Duodenal mucosa (tissue), 2 donors: ENCODE data around the gene SPDYE8.
"Not testable (repeated sequence)": the region's sequence is repeated elsewhere in the genome, so short reads cannot be mapped to it uniquely, and the experiment has no call there.

Experiments used
- H3K27ac ChIP-seq: one replicate; pipeline ENCODE4 v1.7.0; 2013; ENCODE audit warnings: low read depth, low read length
- H3K27me3 ChIP-seq, 2 donors: one replicate each; pipeline ENCODE4 v1.7.0; 2013; ENCODE audit warnings: low read length in 2 of 2, control low read depth in 1 of 2; ENCODE audit not compliant: insufficient read depth in 2 of 2, control insufficient read depth in 1 of 2
- H3K36me3 ChIP-seq, 2 donors: one replicate each; pipeline ENCODE4 v1.7.0; 2013; ENCODE audit warnings: low read length in 2 of 2, control low read depth in 1 of 2; ENCODE audit not compliant: insufficient read depth in 2 of 2, control insufficient read depth in 1 of 2
- H3K4me1 ChIP-seq, 2 donors: one replicate each; pipeline ENCODE4 v1.7.0; 2013; ENCODE audit warnings: low read length in 2 of 2, control low read depth in 1 of 2; ENCODE audit not compliant: insufficient read depth in 2 of 2, control insufficient read depth in 1 of 2
- H3K4me3 ChIP-seq, 2 donors: one replicate each; pipeline ENCODE4 v1.7.0; 2013; ENCODE audit warnings: low read length in 2 of 2, low read depth in 1 of 2
- H3K9ac ChIP-seq, 2 donors: one replicate each; pipeline ENCODE4 v1.7.0; 2013; ENCODE audit warnings: low read length in 2 of 2, low read depth in 1 of 2
- H3K9me3 ChIP-seq, 2 donors: one replicate each; pipeline ENCODE4 v1.7.0; 2013; ENCODE audit warnings: low read length in 2 of 2, control low read depth in 1 of 2; ENCODE audit not compliant: control insufficient read depth in 1 of 2

The SPDYE8 gene

DNA sequence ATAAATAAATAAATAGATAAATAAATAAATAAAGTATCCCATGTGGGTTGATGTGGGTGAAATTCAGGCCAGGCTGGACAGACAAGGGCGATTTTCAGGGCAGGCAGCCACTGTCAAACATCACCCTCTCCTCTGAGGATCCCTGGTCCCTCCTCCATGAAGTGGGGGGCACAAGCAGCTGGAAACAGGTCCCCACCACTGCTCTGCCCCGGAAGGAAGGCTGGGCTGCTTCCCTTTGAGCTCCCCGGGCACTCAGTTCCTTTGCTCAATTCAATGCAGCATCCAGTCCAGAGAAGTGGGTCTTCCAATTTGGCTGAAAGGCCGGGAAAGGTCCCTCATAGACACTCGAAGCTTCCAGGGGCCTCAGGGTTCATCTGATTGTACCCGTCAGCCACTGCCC lies 49.2 kb downstream of the SPDYE8 start:
- not testable (repeated sequence) for H3K36me3 ChIP-seq, H3K9me3 ChIP-seq, H3K4me1 ChIP-seq, H3K27me3 ChIP-seq, H3K27ac ChIP-seq, H3K4me3 ChIP-seq, H3K9ac ChIP-seq

DNA sequence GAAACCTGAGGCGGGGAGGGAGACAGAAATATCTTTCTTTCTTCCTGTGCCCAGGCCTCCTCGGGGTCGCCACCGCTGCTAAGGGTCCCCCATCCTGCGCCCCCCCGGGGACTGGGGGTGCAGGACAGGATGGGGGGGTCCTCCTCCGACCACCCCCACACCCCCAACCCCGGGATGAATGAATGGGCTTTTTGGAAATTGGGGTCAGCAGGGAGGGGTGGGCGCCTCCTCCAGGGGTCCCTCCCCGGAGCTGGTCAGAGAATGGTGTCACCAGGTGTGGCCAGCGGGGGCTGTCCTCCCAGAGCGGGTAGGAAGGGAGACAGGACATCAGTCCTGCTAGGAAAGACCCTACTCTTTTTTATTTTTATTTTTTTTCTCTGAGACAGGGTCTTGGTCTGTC lies 53.1 kb downstream of the SPDYE8 start:
- H3K4me3 ChIP-seq, H3K4me1 ChIP-seq, H3K9ac ChIP-seq, H3K36me3 ChIP-seq, H3K9me3 ChIP-seq, H3K27ac ChIP-seq, H3K27me3 ChIP-seq: not testable (repeated sequence)

DNA sequence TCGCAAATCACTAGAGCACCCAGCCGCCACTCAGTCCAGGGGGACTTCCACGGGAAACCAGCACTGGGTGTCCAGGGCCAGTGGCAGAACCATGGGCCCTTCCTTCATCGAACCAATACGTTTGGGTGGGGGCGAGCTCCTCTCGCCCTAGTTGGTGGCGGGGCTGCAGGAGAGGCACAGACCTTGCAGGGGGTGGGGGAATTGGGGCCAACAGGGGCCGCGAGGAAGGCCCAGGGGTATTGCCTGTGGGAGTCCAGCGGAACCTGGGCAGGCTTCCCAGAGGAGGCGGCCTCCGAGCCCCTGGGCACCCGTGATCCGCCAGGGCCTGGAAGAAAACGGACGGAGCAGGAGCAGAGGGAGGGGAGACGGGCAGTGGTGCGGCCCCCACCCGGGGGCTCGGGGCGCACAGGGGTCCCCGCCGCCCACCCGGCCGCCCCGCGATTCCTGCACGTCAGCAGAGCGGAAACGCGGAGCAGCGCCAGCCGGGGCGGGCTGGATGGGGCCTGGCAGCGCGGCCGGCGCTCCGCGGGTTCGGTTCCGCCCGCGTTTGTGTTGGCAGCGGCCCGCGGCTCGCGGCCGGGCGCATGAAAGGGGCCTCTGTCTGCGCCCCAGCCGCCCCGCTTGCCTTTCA lies 53.8 kb downstream of the SPDYE8 start:
- H3K4me3 ChIP-seq, H3K4me1 ChIP-seq, H3K9ac ChIP-seq, H3K27me3 ChIP-seq, H3K36me3 ChIP-seq, H3K27ac ChIP-seq, H3K9me3 ChIP-seq: not testable (repeated sequence)

DNA sequence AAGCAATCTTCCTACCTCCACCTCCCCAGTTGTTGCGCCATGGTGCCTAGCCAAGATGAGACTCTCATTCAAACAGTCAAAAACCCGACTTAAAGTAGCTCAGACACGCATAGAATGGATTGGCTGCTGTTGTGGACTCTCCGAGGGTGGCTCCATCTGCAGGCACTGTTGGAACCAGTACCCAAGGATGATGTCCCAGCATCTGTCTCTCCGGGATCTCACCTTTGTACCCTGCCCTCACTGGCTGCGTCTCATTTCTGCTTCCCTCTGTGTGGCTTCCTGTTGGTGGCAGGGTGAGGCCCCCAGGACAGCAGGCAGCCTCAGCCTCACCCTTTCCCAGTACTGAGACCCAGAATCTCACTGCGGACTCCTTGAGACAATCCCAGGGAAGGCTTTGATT lies 54.8 kb downstream of the SPDYE8 start:
- not testable (repeated sequence) for H3K27me3 ChIP-seq, H3K27ac ChIP-seq, H3K4me3 ChIP-seq, H3K9ac ChIP-seq, H3K9me3 ChIP-seq, H3K36me3 ChIP-seq, H3K4me1 ChIP-seq

DNA sequence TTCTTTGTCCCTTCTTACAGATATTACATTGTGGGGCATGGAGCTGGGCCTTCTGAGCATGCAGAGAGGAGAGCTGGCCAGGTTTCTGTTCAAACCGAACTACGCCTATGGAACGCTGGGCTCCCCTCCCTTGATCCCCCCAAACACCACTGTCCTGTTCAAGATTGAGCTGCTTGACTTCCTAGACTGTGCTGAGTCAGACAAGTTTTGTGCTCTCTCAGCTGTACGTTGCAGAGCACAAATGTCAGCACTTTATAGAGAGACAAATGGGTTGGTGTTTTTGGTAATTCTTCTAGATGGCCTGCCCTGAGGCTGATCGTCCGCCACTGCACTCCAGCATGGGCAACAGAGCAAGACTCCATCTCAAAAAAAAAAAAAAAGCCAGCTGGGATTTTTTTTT lies 58.1 kb downstream of the SPDYE8 start:
- H3K9me3 ChIP-seq, H3K36me3 ChIP-seq, H3K9ac ChIP-seq, H3K4me3 ChIP-seq, H3K27me3 ChIP-seq, H3K27ac ChIP-seq, H3K4me1 ChIP-seq: not testable (repeated sequence)
